HepG2 (cell line): Measurements from ENCODE around the gene URM1. TPM values are rescaled to one million over a fixed set of nuclear protein-coding genes. Genes with fewer than 3 reads are reported as not detected.

Source experiments
- HINFP ChIP-seq: sonication (generic); formaldehyde crosslinking; IDR thresholded peaks from 2 replicates; pipeline ENCODE4 v1.4.0; 2020; ENCODE audit warnings: low read depth, mild to moderate bottlenecking, missing genetic modification reagents
- HMGA1 ChIP-seq: sonication (generic); formaldehyde crosslinking; conservative IDR thresholded peaks from 2 replicates; pipeline ENCODE4 v1.4.0; 2020; ENCODE audit warnings: missing genetic modification reagents
- HMGXB4 ChIP-seq, 2 experiments: sonication (generic) in 1 of 2; formaldehyde crosslinking in 1 of 2; IDR thresholded peaks; 2 replicates each; pipeline versions ENCODE4 v1.4.0 to v1.6.1; 2018 to 2020; ENCODE audit warnings: missing genetic modification reagents in 2 of 2, borderline replicate concordance in 1 of 2, low read depth in 1 of 2, mild to moderate bottlenecking in 1 of 2, missing biosample characterization in 1 of 2
- HNF4G ChIP-seq, 2 experiments: sonication (generic) in 1 of 2; formaldehyde crosslinking in 1 of 2; IDR thresholded peaks; 2 replicates each; pipeline versions ENCODE4 v1.4.0 to v1.6.1; 2011 to 2020; ENCODE audit warnings: borderline replicate concordance in 2 of 2, low read depth in 2 of 2, mild to moderate bottlenecking in 2 of 2, low read length in 1 of 2, missing genetic modification reagents in 1 of 2, moderate library complexity in 1 of 2
- MYC ChIP-seq: sonication (generic); formaldehyde crosslinking; IDR thresholded peaks from 2 replicates; pipeline ENCODE4 v1.9.0; 2021; ENCODE audit warnings: missing genetic modification reagents, borderline replicate concordance
- PREB ChIP-seq: sonication (generic); formaldehyde crosslinking; IDR thresholded peaks from 2 replicates; pipeline ENCODE4 v1.4.0; 2020; ENCODE audit warnings: missing genetic modification reagents
- ZNF788 ChIP-seq: sonication (generic); formaldehyde crosslinking; IDR thresholded peaks from 2 replicates; pipeline ENCODE4 v1.5.0; 2020; ENCODE audit warnings: mild to moderate bottlenecking, missing genetic modification reagents, borderline replicate concordance
- polyA plus RNA-seq, 8 experiments: library from polyadenylated mRNA; depleted of rRNA in 3 of 8; stranded (reverse) in 7 of 8; unstranded in 1 of 8; fragments of >200 nt; fragmentation: Illumina TruSeq in 4 of 8; extraction: Trizol in 4 of 8; gene quantifications; 2 replicates each; pipeline versions ENCODE4 v1.2.1 to v1.2.3, GENCODE V29; 2011 to 2016; ENCODE audit warnings: low read depth in 4 of 8, missing spikeins in 1 of 8, mixed read lengths in 1 of 8; ENCODE audit not compliant: insufficient read depth in 1 of 8
- total RNA-seq, 5 experiments: library from RNA; depleted of rRNA; stranded (reverse); fragments of >200 nt; fragmentation: Illumina TruSeq; extraction: Trizol; gene quantifications; 2 replicates each; pipeline ENCODE4 v1.2.3, GENCODE V29; 2016; ENCODE audit warnings: low read depth in 1 of 5

Gene URM1
- total and polyA plus RNA-seq, 2 of the 13 experiments (the other 11 are each of a cell fraction or from before 2014, with no cell fraction given): 37.1 to 41.3 TPM

- 0 out of 4 replicates have a peak, but pooled peaks have one; percentile 12 to 14 for TF ChIP-seq HMGXB4 (CRISPR knock-in tag; IDR thresholded peaks at IDR 0.05; ENCODE audit: borderline replicate concordance in 1 of 2, low read depth in 1 of 2)
- no peak for TF ChIP-seq HNF4G (IDR thresholded peaks at IDR 0.05; ENCODE audit: borderline replicate concordance, low read depth, low read length)
- TF ChIP-seq HNF4G (CRISPR knock-in tag; IDR thresholded peaks at IDR 0.05; ENCODE audit: borderline replicate concordance, low read depth): no peak
- TF ChIP-seq MYC (CRISPR knock-in tag): 0 out of 2 replicates have a peak, but pooled peaks have one; percentile 21
- peak; percentile 3; the same call in 1 of the 2 replicates for TF ChIP-seq ZNF788
- TF ChIP-seq PREB (CRISPR knock-in tag): no peak
- TF ChIP-seq HMGA1 (CRISPR knock-in tag): no peak
- TF ChIP-seq HINFP: no peak
These were observed 50.4 kb downstream of the URM1 start (continued) for GRCh38 chr9:128421482-128421996.
